SK-N-SH (cell line): ENCODE data around the gene SRPK1. TPM values are rescaled to one million over a fixed set of nuclear protein-coding genes. Genes with fewer than 3 reads are reported as not detected.

Experiments
- CTCF ChIA-PET: fragments of 300-600, 350-600 bp; formaldehyde crosslinking; extraction: SDS; loops from one replicate; lab custom pipeline; 2021; lab: Yijun Ruan, JAX
- POLR2A ChIA-PET: fragments of 350-600 bp; sonication (Branson Sonifier 250); formaldehyde crosslinking; extraction: SDS; loops from one replicate; lab custom pipeline; 2020; ENCODE audit warnings: antibody characterized with exemption, inconsistent platforms; lab: Yijun Ruan, JAX
- DNase-seq: peaks from one replicate; pipeline ENCODE4 v3.0.0; 2012
- H2AFZ ChIP-seq: fragments of 200-600 bp; sonication (generic); 2 replicates; pipeline ENCODE4 v1.8.1; 2016; ENCODE audit warnings: antibody characterized with exemption, mild to moderate bottlenecking, low read depth
- H3F3A ChIP-seq: fragments of 200-600 bp; sonication (generic); replicated peaks from 2 replicates; pipeline ENCODE3; 2016; ENCODE audit warnings: antibody characterized with exemption, mild to moderate bottlenecking; ENCODE audit not compliant: insufficient read depth
- H3K27ac ChIP-seq, 2 experiments: fragments of 200-500 bp in 1 of 2; fragments of 200-600 bp in 1 of 2; sonication (Bioruptor generic) in 1 of 2; sonication (generic), shearing (Covaris generic) in 1 of 2; 2 replicates each; pipeline versions ENCODE4 v1.5.1 to v1.6.1; 2014 to 2016; ENCODE audit warnings: low read depth in 2 of 2, inconsistent platforms in 1 of 2, low read length in 1 of 2, mild to moderate bottlenecking in 1 of 2, mixed read lengths in 1 of 2
- H3K27me3 ChIP-seq: fragments of 200-600 bp; sonication (generic), shearing (Covaris generic); 2 replicates; pipeline ENCODE4 v1.6.1; 2016; ENCODE audit warnings: mixed run types; ENCODE audit not compliant: insufficient read depth
- H3K36me3 ChIP-seq, 2 experiments: fragments of 200-500 bp in 1 of 2; fragments of 200-600 bp in 1 of 2; sonication (Bioruptor generic) in 1 of 2; sonication (generic) in 1 of 2; replicated peaks in 1 of 2; 2 replicates each; pipeline versions ENCODE3 to v1.5.1; 2014 to 2016; ENCODE audit warnings: low read length in 1 of 2, mild to moderate bottlenecking in 1 of 2; ENCODE audit not compliant: insufficient read depth in 2 of 2, control insufficient read depth in 1 of 2
- H3K4me1 ChIP-seq, 2 experiments: fragments of 200-500 bp in 1 of 2; fragments of 200-600 bp in 1 of 2; sonication (Bioruptor generic) in 1 of 2; sonication (generic), shearing (Covaris generic) in 1 of 2; 2 replicates each; pipeline versions ENCODE4 v1.5.1 to v1.6.1; 2014 to 2016; ENCODE audit warnings: low read depth in 1 of 2, low read length in 1 of 2, mixed run types in 1 of 2; ENCODE audit not compliant: insufficient read depth in 2 of 2, control insufficient read depth in 1 of 2
- H3K4me2 ChIP-seq: fragments of 200-600 bp; sonication (generic), shearing (Covaris generic); 2 replicates; pipeline ENCODE4 v1.6.1; 2017; ENCODE audit warnings: mixed run types
- H3K4me3 ChIP-seq, 2 experiments: fragments of 200-500 bp in 1 of 2; fragments of 200-600 bp in 1 of 2; sonication (Bioruptor generic) in 1 of 2; sonication (generic), shearing (Covaris generic) in 1 of 2; 2 replicates each; pipeline versions ENCODE4 v1.5.1 to v1.8.1; 2014 to 2016; ENCODE audit warnings: low read depth in 2 of 2, inconsistent platforms in 1 of 2, low read length in 1 of 2, mild to moderate bottlenecking in 1 of 2, mixed read lengths in 1 of 2, moderate library complexity in 1 of 2
- H3K79me2 ChIP-seq: fragments of 200-600 bp; sonication (generic); 2 replicates; pipeline ENCODE4 v1.8.1; 2017; ENCODE audit warnings: mild to moderate bottlenecking; ENCODE audit not compliant: insufficient read depth
- H3K9ac ChIP-seq: fragments of 200-600 bp; sonication (generic); 2 replicates; pipeline ENCODE4 v1.6.1; 2017; ENCODE audit warnings: mixed run types
- H3K9me2 ChIP-seq: fragments of 200-600 bp; sonication (generic); 2 replicates; pipeline ENCODE4 v1.6.1; 2017; ENCODE audit warnings: mixed run types
- H3K9me3 ChIP-seq: fragments of 200-600 bp; sonication (generic); 2 replicates; pipeline ENCODE4 v1.6.1; 2017; ENCODE audit warnings: mixed run types, mild to moderate bottlenecking, moderate library complexity
- H4K20me1 ChIP-seq: fragments of 200-600 bp; sonication (generic); 2 replicates; pipeline ENCODE4 v1.6.1; 2017; ENCODE audit warnings: mild to moderate bottlenecking, mixed run types; ENCODE audit not compliant: insufficient read depth
- CHD2 ChIP-seq: fragments of 150-350 bp; IDR thresholded peaks from 2 replicates; pipeline ENCODE4 v1.6.1; 2018; ENCODE audit warnings: low read length; ENCODE audit not compliant: partially characterized antibody
- ELF1 ChIP-seq: IDR thresholded peaks from 2 replicates; pipeline ENCODE4 v1.4.0; 2012
- FOSL2 ChIP-seq: IDR thresholded peaks from 2 replicates; pipeline ENCODE4 v1.4.0; 2012; ENCODE audit warnings: low read depth, mild to moderate bottlenecking, moderate library complexity, borderline replicate concordance
- FOXJ3 ChIP-seq: sonication (generic); formaldehyde crosslinking; IDR thresholded peaks from 2 replicates; pipeline ENCODE4 v1.5.1; 2020; ENCODE audit warnings: mild to moderate bottlenecking, missing genetic modification reagents
- GATA2 ChIP-seq: sonication (generic); formaldehyde crosslinking; IDR thresholded peaks from 2 replicates; pipeline ENCODE4 v1.5.0; 2020; ENCODE audit warnings: mild to moderate bottlenecking, missing genetic modification reagents
- JUND ChIP-seq: IDR thresholded peaks from 2 replicates; pipeline ENCODE4 v1.4.0; 2012
- MEF2A ChIP-seq: IDR thresholded peaks from 2 replicates; pipeline ENCODE4 v1.4.0; 2012; ENCODE audit warnings: low read depth, borderline replicate concordance
- NFIC ChIP-seq: IDR thresholded peaks from 2 replicates; pipeline ENCODE4 v1.4.0; 2012; ENCODE audit warnings: borderline replicate concordance
- NRF1 ChIP-seq: IDR thresholded peaks from 2 replicates; pipeline ENCODE4 v1.6.1; 2012; ENCODE audit warnings: low read depth, mild to moderate bottlenecking, low read length
- RAD21 ChIP-seq: IDR thresholded peaks from 2 replicates; pipeline ENCODE4 v1.6.1; 2012; ENCODE audit warnings: mild to moderate bottlenecking, low read length
- RCOR1 ChIP-seq: fragments of 150-350 bp; IDR thresholded peaks from 2 replicates; pipeline ENCODE4 v1.6.1; 2017; ENCODE audit warnings: antibody characterized with exemption, low read length
- SIN3A ChIP-seq: IDR thresholded peaks from 2 replicates; pipeline ENCODE4 v1.6.1; 2012; ENCODE audit warnings: low read depth, mild to moderate bottlenecking, low read length, moderate library complexity, borderline replicate concordance
- SMC3 ChIP-seq: IDR thresholded peaks from 2 replicates; pipeline ENCODE4 v1.6.1; 2012; ENCODE audit warnings: low read depth, low read length, improper control_type of control experiment
- TAF1 ChIP-seq: IDR thresholded peaks from 2 replicates; pipeline ENCODE4 v1.6.1; 2012; ENCODE audit warnings: low read depth, mild to moderate bottlenecking, low read length, moderate library complexity, borderline replicate concordance
- WGBS: methylation state at CpG from one replicate; pipeline ENCODE4 v1.1.6; 2017; ENCODE audit warnings: low lambda C conversion rate; 5-methylcytosine and 5-hydroxymethylcytosine counted together
- polyA plus RNA-seq, 3 experiments: library from polyadenylated mRNA; depleted of rRNA; stranded (reverse); fragments of >200 nt; gene quantifications; 2 replicates each; pipeline ENCODE4 v1.2.3, GENCODE V29; 2012
- TF ChIP-seq, protein P1 (sequence below): IDR thresholded peaks from 2 replicates; pipeline ENCODE4 v1.6.1; 2012; ENCODE audit warnings: mild to moderate bottlenecking, low read depth, low read length, moderate library complexity
- TF ChIP-seq, protein P2 (sequence below): IDR thresholded peaks from 2 replicates; pipeline ENCODE4 v1.4.0; 2012; ENCODE audit warnings: low read depth, borderline replicate concordance

The SRPK1 gene
- polyA plus RNA-seq, 1 of the 3 experiments (the other 2 are of a cell fraction): 10.6 TPM

DNA sequence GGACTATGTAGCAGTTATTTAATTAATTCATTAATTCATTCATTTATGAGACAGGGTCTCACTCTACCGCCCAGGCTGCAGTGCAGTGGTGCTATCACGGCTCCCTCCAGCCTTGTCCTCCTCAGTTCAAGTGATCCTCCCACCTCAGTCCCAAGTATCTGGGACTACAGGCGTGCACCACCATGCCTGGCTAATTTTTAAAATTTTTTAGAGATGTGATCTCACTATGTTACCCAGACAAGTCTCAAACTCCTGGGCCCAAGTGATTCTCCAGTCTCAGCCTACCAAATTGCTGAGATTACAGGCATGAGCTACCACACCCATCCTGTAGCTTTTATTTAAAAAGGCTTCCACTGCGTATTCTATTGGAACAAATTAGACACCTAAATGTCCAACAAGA, 23.4 kb downstream of the SRPK1 start:
- peaks cover 2 to 19% of the 10 kb centered on the region in 2 experiments for H3K36me3 ChIP-seq
- no peaks in the 10 kb centered on the region for H3K27me3 ChIP-seq
- H3K9me2 ChIP-seq: no peaks in the 10 kb centered on the region
- ChIA-PET POLR2A (no interaction called here), CTCF (no interaction called here)
- no peak overlapping the region for H3K4me3 ChIP-seq
- H3K27ac ChIP-seq: no peak overlapping the region
- H3F3A ChIP-seq: no peaks in the 10 kb centered on the region
- TF ChIP-seq NFIC (no peak), GATA2 (CRISPR knock-in tag) (no peak), FOXJ3 (CRISPR knock-in tag) (no peak), MEF2A (no peak), TAF1 (no peak), SIN3A (no peak), JUND (no peak), ELF1 (no peak), RCOR1 (no peak), RAD21 (no peak), CHD2 (no peak), FOSL2 (no peak), SMC3 (no peak)
- TF ChIP-seq, protein P1, sequence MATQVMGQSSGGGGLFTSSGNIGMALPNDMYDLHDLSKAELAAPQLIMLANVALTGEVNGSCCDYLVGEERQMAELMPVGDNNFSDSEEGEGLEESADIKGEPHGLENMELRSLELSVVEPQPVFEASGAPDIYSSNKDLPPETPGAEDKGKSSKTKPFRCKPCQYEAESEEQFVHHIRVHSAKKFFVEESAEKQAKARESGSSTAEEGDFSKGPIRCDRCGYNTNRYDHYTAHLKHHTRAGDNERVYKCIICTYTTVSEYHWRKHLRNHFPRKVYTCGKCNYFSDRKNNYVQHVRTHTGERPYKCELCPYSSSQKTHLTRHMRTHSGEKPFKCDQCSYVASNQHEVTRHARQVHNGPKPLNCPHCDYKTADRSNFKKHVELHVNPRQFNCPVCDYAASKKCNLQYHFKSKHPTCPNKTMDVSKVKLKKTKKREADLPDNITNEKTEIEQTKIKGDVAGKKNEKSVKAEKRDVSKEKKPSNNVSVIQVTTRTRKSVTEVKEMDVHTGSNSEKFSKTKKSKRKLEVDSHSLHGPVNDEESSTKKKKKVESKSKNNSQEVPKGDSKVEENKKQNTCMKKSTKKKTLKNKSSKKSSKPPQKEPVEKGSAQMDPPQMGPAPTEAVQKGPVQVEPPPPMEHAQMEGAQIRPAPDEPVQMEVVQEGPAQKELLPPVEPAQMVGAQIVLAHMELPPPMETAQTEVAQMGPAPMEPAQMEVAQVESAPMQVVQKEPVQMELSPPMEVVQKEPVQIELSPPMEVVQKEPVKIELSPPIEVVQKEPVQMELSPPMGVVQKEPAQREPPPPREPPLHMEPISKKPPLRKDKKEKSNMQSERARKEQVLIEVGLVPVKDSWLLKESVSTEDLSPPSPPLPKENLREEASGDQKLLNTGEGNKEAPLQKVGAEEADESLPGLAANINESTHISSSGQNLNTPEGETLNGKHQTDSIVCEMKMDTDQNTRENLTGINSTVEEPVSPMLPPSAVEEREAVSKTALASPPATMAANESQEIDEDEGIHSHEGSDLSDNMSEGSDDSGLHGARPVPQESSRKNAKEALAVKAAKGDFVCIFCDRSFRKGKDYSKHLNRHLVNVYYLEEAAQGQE: no peak
- TF ChIP-seq, protein P2, sequence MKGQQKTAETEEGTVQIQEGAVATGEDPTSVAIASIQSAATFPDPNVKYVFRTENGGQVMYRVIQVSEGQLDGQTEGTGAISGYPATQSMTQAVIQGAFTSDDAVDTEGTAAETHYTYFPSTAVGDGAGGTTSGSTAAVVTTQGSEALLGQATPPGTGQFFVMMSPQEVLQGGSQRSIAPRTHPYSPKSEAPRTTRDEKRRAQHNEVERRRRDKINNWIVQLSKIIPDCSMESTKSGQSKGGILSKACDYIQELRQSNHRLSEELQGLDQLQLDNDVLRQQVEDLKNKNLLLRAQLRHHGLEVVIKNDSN: no peak
- no peaks in the 10 kb centered on the region for H3K9me3 ChIP-seq
- H3K9ac ChIP-seq: no peak overlapping the region
- H3K79me2 ChIP-seq: peaks cover 95% of the 10 kb centered on the region
- no peak overlapping the region for H2AFZ ChIP-seq
- no peak for DNase-seq
- no peaks in the 10 kb centered on the region for H3K4me1 ChIP-seq
- 96% methylated on average over 4 of the region's 4 CpGs for WGBS
- no peak overlapping the region for H3K4me2 ChIP-seq
- peaks cover 3% of the 10 kb centered on the region; the same call in 1 of the 2 replicates for H4K20me1 ChIP-seq

DNA sequence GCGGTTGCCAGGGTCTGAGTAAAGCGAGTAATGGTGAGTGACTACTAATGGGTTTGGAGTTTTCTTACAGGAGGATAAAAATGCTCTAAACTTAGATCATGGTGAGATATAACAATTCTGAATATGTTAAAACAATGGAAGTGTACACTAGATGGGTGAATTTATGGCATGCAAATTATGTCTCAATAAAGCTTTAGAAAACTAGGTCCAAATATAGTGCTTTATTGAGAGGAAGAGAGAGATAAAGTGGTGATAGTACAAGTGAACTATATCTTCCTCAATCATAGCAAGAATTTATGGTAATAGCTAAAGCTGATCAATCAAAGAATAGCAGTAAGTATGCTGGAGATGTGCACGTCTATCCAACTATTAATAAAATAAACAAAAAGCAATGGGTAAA, 23.9 kb downstream of the SRPK1 start:
- Histone ChIP-seq H3K9me2 (no peaks in the 10 kb centered on the region), H3K79me2 (peaks cover 95% of the 10 kb centered on the region), H4K20me1 (peaks cover 3% of the 10 kb centered on the region; the same call in 1 of the 2 replicates), H3K4me1 (no peaks in the 10 kb centered on the region), H2AFZ (no peak overlapping the region), H3K27ac (no peak overlapping the region), H3K9ac (no peak overlapping the region), H3K36me3 (peaks cover 2 to 19% of the 10 kb centered on the region in 2 experiments), H3K4me2 (no peak overlapping the region), H3K4me3 (no peak overlapping the region), H3F3A (no peaks in the 10 kb centered on the region), H3K27me3 (no peaks in the 10 kb centered on the region), H3K9me3 (no peaks in the 10 kb centered on the region)
- WGBS: 97% methylated on average over 3 of the region's 3 CpGs
- CTCF ChIA-PET: no interaction called here
- no peak for DNase-seq
- POLR2A ChIA-PET: no interaction called here
- TF ChIP-seq NRF1 (no peak), GATA2 (CRISPR knock-in tag) (no peak), FOXJ3 (CRISPR knock-in tag) (no peak)
- TF ChIP-seq, protein P2: no peak
